Measurements from ENCODE around the gene BTBD9. TPM values are rescaled to one million over a fixed set of nuclear protein-coding genes. Genes with fewer than 3 reads are reported as not detected.

Gene BTBD9
- total and polyA plus RNA-seq, 2 donors (not counting 3 experiments of a cell fraction or from before 2014, with no cell fraction given) = 4.9 to 15.0 TPM

GRCh38 chr6:38161754-38162492, 477.8 kb downstream of the BTBD9 start:
- no peaks in the 10 kb centered on the region for H3K9me3 ChIP-seq (replicated peaks; ENCODE audit: control insufficient read depth, insufficient read depth, low read length)
- ChIA-PET POLR2A (no interaction called here), CTCF (no interaction called here)
- FAIRE-seq = no peak
- H3K4me2 ChIP-seq (ENCODE audit: insufficient read depth, low read length) = no peak overlapping the region
- BruUV-seq (replicated peaks) = no TSS peak
- H2AFZ ChIP-seq (ENCODE audit: low read depth, low read length) = no peak overlapping the region
- H3K4me3 ChIP-seq (replicated peaks in 1 of 3; ENCODE audit: insufficient read depth in 1 of 3, low read depth in 1 of 3, low read length in 3 of 3) = no peak overlapping the region
- dilution Hi-C loops (cut with MboI; ENCODE audit: extremely low pct_ligation_motif_present, low sequenced_read_pairs) (no loop called here), intact Hi-C loops (cut with micrococcal nuclease) (no loop called here)
- H3K4me1 ChIP-seq (ENCODE audit: control insufficient read depth, extremely low read depth, insufficient read depth, low read length) = no peaks in the 10 kb centered on the region
- no peaks in the 10 kb centered on the region for H3K79me2 ChIP-seq (ENCODE audit: control insufficient read depth, insufficient read depth, low read length)
- no peaks in the 10 kb centered on the region for H3K27me3 ChIP-seq (ENCODE audit: control insufficient read depth in 2 of 2, insufficient read depth in 2 of 2, low read length in 2 of 2)
- H4K20me1 ChIP-seq (replicated peaks; ENCODE audit: control insufficient read depth, extremely low read depth, insufficient read depth, low read length) = no peaks in the 10 kb centered on the region
- H3K9ac ChIP-seq (replicated peaks; ENCODE audit: extremely low read depth, insufficient read depth, low read length) = no peak overlapping the region
- H3K27ac ChIP-seq (ENCODE audit: insufficient read depth, low read depth, low read length) = no peak overlapping the region
- TF ChIP-seq EZH2 (IDR thresholded peaks at IDR 0.05; ENCODE audit: borderline replicate concordance, low read depth, low read length, severe bottlenecking) (no peak), POLR2AphosphoS5 (IDR thresholded peaks at IDR 0.05; ENCODE audit: insufficient read depth, low read depth, low read length) (no peak), JUN (IDR thresholded peaks at IDR 0.05; ENCODE audit: borderline replicate concordance, insufficient read depth, insufficient read length, low read depth) (no peak), MYC (IDR thresholded peaks at IDR 0.05; ENCODE audit: low read depth, low read length) (no peak), GATA2 (IDR thresholded peaks at IDR 0.05; ENCODE audit: insufficient read depth, insufficient read length, low read depth, low read length) (no peak), FOS (IDR thresholded peaks at IDR 0.05; ENCODE audit: borderline replicate concordance, insufficient read depth, low read length) (no peak), POLR2A (IDR thresholded peaks at IDR 0.05; ENCODE audit: low read depth, low read length) (no peak)
- TF ChIP-seq, protein P1, sequence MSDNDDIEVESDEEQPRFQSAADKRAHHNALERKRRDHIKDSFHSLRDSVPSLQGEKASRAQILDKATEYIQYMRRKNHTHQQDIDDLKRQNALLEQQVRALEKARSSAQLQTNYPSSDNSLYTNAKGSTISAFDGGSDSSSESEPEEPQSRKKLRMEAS (IDR thresholded peaks at IDR 0.05; ENCODE audit: insufficient read depth, insufficient read length) = no peak
- TF ChIP-seq, protein P2, sequence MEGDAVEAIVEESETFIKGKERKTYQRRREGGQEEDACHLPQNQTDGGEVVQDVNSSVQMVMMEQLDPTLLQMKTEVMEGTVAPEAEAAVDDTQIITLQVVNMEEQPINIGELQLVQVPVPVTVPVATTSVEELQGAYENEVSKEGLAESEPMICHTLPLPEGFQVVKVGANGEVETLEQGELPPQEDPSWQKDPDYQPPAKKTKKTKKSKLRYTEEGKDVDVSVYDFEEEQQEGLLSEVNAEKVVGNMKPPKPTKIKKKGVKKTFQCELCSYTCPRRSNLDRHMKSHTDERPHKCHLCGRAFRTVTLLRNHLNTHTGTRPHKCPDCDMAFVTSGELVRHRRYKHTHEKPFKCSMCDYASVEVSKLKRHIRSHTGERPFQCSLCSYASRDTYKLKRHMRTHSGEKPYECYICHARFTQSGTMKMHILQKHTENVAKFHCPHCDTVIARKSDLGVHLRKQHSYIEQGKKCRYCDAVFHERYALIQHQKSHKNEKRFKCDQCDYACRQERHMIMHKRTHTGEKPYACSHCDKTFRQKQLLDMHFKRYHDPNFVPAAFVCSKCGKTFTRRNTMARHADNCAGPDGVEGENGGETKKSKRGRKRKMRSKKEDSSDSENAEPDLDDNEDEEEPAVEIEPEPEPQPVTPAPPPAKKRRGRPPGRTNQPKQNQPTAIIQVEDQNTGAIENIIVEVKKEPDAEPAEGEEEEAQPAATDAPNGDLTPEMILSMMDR (IDR thresholded peaks at IDR 0.05; ENCODE audit: extremely low read depth in 1 of 2, insufficient read depth in 1 of 2, low read depth in 1 of 2, low read length in 2 of 2) = no peak
- H3K9me1 ChIP-seq (replicated peaks; ENCODE audit: control insufficient read depth, extremely low read depth, insufficient read depth, low read length) = no peaks in the 10 kb centered on the region
- no peak for DNase-seq (ENCODE audit: low read depth, low spot score)
- H3K36me3 ChIP-seq (ENCODE audit: control insufficient read depth in 2 of 2, extremely low read depth in 1 of 2, insufficient read depth in 2 of 2, low read length in 2 of 2) = no peaks in the 10 kb centered on the region

Measured in endothelial cell of umbilical vein (primary cell).